NCI-H460 (cell line): ENCODE results near the gene ARCN1. TPM values are rescaled to one million over a fixed set of nuclear protein-coding genes. Genes with fewer than 3 reads are reported as not detected.

Experiments used
- DNase-seq: peaks from one replicate; pipeline ENCODE4 v3.0.0-alpha.2; 2016; ENCODE audit warnings: low read depth; ENCODE audit errors: extremely low read depth
- total RNA-seq: library from RNA; depleted of rRNA; stranded (reverse); fragments of >200 nt; shearing (Covaris generic); gene quantifications from 2 replicates; pipeline ENCODE4 v1.2.3, GENCODE V29; 2014

The ARCN1 gene
- total RNA-seq, 1 experiment from 2014 or later: 105 TPM

- no peak for DNase-seq
Observed at GRCh38 chr11:118634431-118635236, 62.4 kb downstream of the ARCN1 start.

- no peak for DNase-seq
Observed at GRCh38 chr11:118635237-118635591, 63.0 kb downstream of the ARCN1 start.

- DNase-seq: no peak
Observed at GRCh38 chr11:118635642-118636041, 63.4 kb downstream of the ARCN1 start.

- no peak for DNase-seq
Observed at GRCh38 chr11:118636569-118637290, 64.5 kb downstream of the ARCN1 start.

GRCh38 chr11:118638726-118639125, 66.5 kb downstream of the ARCN1 start:
- no peak for DNase-seq

GRCh38 chr11:118639899-118640298, 67.7 kb downstream of the ARCN1 start:
- DNase-seq: no peak

- no peak for DNase-seq
Observed at GRCh38 chr11:118640332-118641154, 68.3 kb downstream of the ARCN1 start.

- no peak for DNase-seq
Observed at GRCh38 chr11:118641397-118642019, 69.3 kb downstream of the ARCN1 start.

- no peak for DNase-seq
Observed at GRCh38 chr11:118643142-118643994, 71.2 kb downstream of the ARCN1 start.

- no peak for DNase-seq
Observed at GRCh38 chr11:118643995-118644345, 71.8 kb downstream of the ARCN1 start.

GRCh38 chr11:118644496-118644895, 72.3 kb downstream of the ARCN1 start:
- DNase-seq: no peak

- DNase-seq: no peak
Observed at GRCh38 chr11:118645066-118645715, 73.0 kb downstream of the ARCN1 start.

GRCh38 chr11:118646393-118646792, 74.2 kb downstream of the ARCN1 start:
- no peak for DNase-seq

- no peak for DNase-seq
Observed at GRCh38 chr11:118648291-118648690, 76.1 kb downstream of the ARCN1 start.

GRCh38 chr11:118649941-118650340, 77.7 kb downstream of the ARCN1 start:
- DNase-seq: no peak

GRCh38 chr11:118650366-118650765, 78.2 kb downstream of the ARCN1 start:
- DNase-seq: no peak

GRCh38 chr11:118651820-118652219, 79.6 kb downstream of the ARCN1 start:
- no peak for DNase-seq
